Measurements from ENCODE around the gene LILRA5. TPM values are rescaled to one million over a fixed set of nuclear protein-coding genes. Genes with fewer than 3 reads are reported as not detected.
A peak's percentile ranks its signal among the peaks of the same experiment; 100 is the strongest.

The LILRA5 gene
- total and polyA plus RNA-seq, 2 of the 4 experiments (the other 2 are of a cell fraction): not detected

DNA sequence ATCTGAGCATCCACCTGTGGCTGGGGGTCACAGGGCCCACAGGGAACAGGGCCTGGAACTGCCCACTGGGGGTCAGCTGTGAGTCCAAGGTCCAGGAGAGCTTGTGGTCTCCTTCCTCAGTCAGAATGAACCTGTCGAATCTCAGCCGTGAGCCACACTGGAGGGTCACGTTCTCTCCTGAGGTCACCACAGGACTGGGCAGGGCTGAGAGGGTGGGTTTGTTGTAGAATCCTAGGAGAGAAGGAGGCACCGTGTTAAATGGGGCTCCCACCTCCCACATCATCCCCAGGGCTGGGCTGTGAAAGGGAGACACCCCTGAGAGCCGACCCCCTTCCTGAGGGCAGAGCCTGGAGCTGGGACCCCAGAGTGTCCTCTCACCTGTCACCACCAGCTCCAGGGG is 1.5 kb downstream of the LILRA5 start:
- Histone ChIP-seq H3K9me3 (ENCODE audit: control insufficient read depth, insufficient read depth, low read length) (peaks cover 4% of the 10 kb centered on the region; the same call in 1 of the 2 replicates), H2AFZ (replicated peaks; ENCODE audit: low read length, poor library complexity) (no peak overlapping the region), H3K79me1 (ENCODE audit: low read depth in 1 of 2, low read length in 2 of 2) (no peaks in the 10 kb centered on the region), H3K4me1 (ENCODE audit: control insufficient read depth, insufficient read depth, low read length) (no peaks in the 10 kb centered on the region), H3K9me1 (ENCODE audit: insufficient read depth, low read length) (no peaks in the 10 kb centered on the region), H3K9ac (ENCODE audit: low read depth, low read length) (no peak overlapping the region), H4K91ac (ENCODE audit: insufficient read depth, low read depth, low read length) (no peak overlapping the region), H3K4ac (ENCODE audit: low read depth, low read length) (no peak overlapping the region), H2AK5ac (ENCODE audit: low read depth, low read length) (no peak overlapping the region), H3K23ac (ENCODE audit: low read depth, low read length) (no peak overlapping the region), H2BK5ac (ENCODE audit: low read depth, low read length, poor library complexity, severe bottlenecking) (no peak overlapping the region), H3K56ac (ENCODE audit: extremely low read depth, insufficient read depth, low read length) (no peak overlapping the region), H3K4me3 (ENCODE audit: insufficient read depth, low read depth, low read length) (no peak overlapping the region), H3K27me3 (ENCODE audit: control insufficient read depth, insufficient read depth, low read length) (no peaks in the 10 kb centered on the region), H2BK15ac (ENCODE audit: low read depth, low read length) (no peak overlapping the region), H4K20me1 (ENCODE audit: insufficient read depth, low read length) (no peaks in the 10 kb centered on the region), H3K27ac (ENCODE audit: insufficient read depth, low read length) (no peak overlapping the region), H2BK120ac (ENCODE audit: low read depth, low read length) (no peak overlapping the region), H2AK9ac (replicated peaks; ENCODE audit: low read depth, low read length, poor library complexity) (peak overlapping the region; percentile 42), H4K8ac (ENCODE audit: low read depth in 2 of 2, low read length in 2 of 2) (no peak overlapping the region), H3K14ac (replicated peaks; ENCODE audit: low read depth, low read length) (no peak overlapping the region), H3K4me2 (ENCODE audit: low read depth, low read length) (no peak overlapping the region), H3K36me3 (ENCODE audit: control insufficient read depth, insufficient read depth, low read length) (no peaks in the 10 kb centered on the region), H3K18ac (ENCODE audit: low read depth, low read length) (no peak overlapping the region), H4K5ac (ENCODE audit: low read depth, low read length) (no peak overlapping the region), H2BK20ac (ENCODE audit: low read depth, low read length) (no peak overlapping the region)
- WGBS, 2 experiments (ENCODE audit: extremely low coverage in 2 of 2, insufficient read length in 1 of 2): no CpG with 5 or more reads among the region's 5 CpGs
- CTCF ChIA-PET: no interaction called here
- dilution Hi-C loops (cut with HindIII; ENCODE audit: low sequenced_read_pairs, unreplicated experiment) (no loop called here), intact Hi-C loops (cut with micrococcal nuclease) (no loop called here), in situ Hi-C loops (cut with MboI; ENCODE audit: low sequenced_read_pairs) (no loop called here)
- no TSS peak for BruUV-seq (replicated peaks)
- TF ChIP-seq SMC3 (IDR thresholded peaks at IDR 0.05; ENCODE audit: low read depth, low read length): no peak
- TF ChIP-seq RAD21 (IDR thresholded peaks at IDR 0.05; ENCODE audit: low read length): no peak
- no peak for TF ChIP-seq CHD1 (IDR thresholded peaks at IDR 0.05; ENCODE audit: low read depth, low read length)
- TF ChIP-seq FOS (IDR thresholded peaks at IDR 0.05; ENCODE audit: low read depth, low read length): no peak
- TF ChIP-seq RFX5 (IDR thresholded peaks at IDR 0.05; ENCODE audit: low read depth, low read length): no peak
- TF ChIP-seq NFE2L2 (IDR thresholded peaks at IDR 0.05; ENCODE audit: low read depth, low read length): no peak
- TF ChIP-seq RCOR1 (IDR thresholded peaks at IDR 0.05; ENCODE audit: insufficient replicate concordance, low read length): no peak
- TF ChIP-seq, protein P1, sequence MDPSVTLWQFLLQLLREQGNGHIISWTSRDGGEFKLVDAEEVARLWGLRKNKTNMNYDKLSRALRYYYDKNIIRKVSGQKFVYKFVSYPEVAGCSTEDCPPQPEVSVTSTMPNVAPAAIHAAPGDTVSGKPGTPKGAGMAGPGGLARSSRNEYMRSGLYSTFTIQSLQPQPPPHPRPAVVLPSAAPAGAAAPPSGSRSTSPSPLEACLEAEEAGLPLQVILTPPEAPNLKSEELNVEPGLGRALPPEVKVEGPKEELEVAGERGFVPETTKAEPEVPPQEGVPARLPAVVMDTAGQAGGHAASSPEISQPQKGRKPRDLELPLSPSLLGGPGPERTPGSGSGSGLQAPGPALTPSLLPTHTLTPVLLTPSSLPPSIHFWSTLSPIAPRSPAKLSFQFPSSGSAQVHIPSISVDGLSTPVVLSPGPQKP (IDR thresholded peaks at IDR 0.05; ENCODE audit: borderline replicate concordance, low read depth, low read length): no peak
- TF ChIP-seq POLR2A (IDR thresholded peaks at IDR 0.05; ENCODE audit: low read depth, low read length): no peak
- no peak for TF ChIP-seq MXI1 (IDR thresholded peaks at IDR 0.05; ENCODE audit: borderline replicate concordance, low read depth, low read length)
- TF ChIP-seq, protein P2, sequence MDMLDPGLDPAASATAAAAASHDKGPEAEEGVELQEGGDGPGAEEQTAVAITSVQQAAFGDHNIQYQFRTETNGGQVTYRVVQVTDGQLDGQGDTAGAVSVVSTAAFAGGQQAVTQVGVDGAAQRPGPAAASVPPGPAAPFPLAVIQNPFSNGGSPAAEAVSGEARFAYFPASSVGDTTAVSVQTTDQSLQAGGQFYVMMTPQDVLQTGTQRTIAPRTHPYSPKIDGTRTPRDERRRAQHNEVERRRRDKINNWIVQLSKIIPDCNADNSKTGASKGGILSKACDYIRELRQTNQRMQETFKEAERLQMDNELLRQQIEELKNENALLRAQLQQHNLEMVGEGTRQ (IDR thresholded peaks at IDR 0.05; ENCODE audit: low read depth, low read length): no peak
- TF ChIP-seq MAFK (IDR thresholded peaks at IDR 0.05; ENCODE audit: low read depth, low read length): no peak
- TF ChIP-seq, protein P3, sequence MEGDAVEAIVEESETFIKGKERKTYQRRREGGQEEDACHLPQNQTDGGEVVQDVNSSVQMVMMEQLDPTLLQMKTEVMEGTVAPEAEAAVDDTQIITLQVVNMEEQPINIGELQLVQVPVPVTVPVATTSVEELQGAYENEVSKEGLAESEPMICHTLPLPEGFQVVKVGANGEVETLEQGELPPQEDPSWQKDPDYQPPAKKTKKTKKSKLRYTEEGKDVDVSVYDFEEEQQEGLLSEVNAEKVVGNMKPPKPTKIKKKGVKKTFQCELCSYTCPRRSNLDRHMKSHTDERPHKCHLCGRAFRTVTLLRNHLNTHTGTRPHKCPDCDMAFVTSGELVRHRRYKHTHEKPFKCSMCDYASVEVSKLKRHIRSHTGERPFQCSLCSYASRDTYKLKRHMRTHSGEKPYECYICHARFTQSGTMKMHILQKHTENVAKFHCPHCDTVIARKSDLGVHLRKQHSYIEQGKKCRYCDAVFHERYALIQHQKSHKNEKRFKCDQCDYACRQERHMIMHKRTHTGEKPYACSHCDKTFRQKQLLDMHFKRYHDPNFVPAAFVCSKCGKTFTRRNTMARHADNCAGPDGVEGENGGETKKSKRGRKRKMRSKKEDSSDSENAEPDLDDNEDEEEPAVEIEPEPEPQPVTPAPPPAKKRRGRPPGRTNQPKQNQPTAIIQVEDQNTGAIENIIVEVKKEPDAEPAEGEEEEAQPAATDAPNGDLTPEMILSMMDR (conservative IDR thresholded peaks at IDR 0.05; ENCODE audit: low read depth, low read length): no peak
- TF ChIP-seq CEBPB (IDR thresholded peaks at IDR 0.05; ENCODE audit: low read depth, low read length): no peak
- TF ChIP-seq BHLHE40 (IDR thresholded peaks at IDR 0.05; ENCODE audit: low read depth, low read length): no peak
- no peak for TF ChIP-seq MAZ (IDR thresholded peaks at IDR 0.05; ENCODE audit: borderline replicate concordance, low read depth, low read length)
- POLR2A ChIA-PET (ENCODE audit: unreplicated experiment): no interaction called here
- ATAC-seq (ENCODE audit: low read depth) (no peak), DNase-seq (no peak)

Measured in IMR-90 (cell line).